ENCODE results near the gene TNP1.

DNA sequence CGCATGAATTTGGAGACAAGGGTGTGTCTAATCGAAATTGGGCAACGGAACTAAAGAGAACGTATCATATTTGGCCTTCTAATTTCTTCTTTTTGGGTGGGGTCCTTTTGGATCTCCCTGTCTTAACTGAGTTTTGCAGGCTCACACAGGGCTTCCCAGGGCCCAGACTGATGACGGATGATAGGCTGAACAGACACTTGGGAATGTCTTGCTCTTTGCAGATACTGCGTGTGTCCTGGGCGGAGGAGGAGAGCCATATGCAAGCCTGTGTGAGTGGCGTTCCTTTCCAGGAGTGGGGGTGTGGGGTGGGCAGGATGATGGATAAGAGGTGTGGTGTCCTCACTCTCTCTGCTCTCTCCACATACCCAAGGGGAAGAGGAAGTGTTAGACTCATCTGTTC is 40.1 kb downstream of the TNP1 start:
- TF ChIP-seq, protein P1, sequence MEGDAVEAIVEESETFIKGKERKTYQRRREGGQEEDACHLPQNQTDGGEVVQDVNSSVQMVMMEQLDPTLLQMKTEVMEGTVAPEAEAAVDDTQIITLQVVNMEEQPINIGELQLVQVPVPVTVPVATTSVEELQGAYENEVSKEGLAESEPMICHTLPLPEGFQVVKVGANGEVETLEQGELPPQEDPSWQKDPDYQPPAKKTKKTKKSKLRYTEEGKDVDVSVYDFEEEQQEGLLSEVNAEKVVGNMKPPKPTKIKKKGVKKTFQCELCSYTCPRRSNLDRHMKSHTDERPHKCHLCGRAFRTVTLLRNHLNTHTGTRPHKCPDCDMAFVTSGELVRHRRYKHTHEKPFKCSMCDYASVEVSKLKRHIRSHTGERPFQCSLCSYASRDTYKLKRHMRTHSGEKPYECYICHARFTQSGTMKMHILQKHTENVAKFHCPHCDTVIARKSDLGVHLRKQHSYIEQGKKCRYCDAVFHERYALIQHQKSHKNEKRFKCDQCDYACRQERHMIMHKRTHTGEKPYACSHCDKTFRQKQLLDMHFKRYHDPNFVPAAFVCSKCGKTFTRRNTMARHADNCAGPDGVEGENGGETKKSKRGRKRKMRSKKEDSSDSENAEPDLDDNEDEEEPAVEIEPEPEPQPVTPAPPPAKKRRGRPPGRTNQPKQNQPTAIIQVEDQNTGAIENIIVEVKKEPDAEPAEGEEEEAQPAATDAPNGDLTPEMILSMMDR (tag by site-specific recombination; IDR thresholded peaks at IDR 0.05) = no peak
- TF ChIP-seq ZEB2 (tag by site-specific recombination; IDR thresholded peaks at IDR 0.05) = no peak
- TF ChIP-seq YY1 (tag by site-specific recombination; IDR thresholded peaks at IDR 0.05) = no peak
- TF ChIP-seq ZNF670 (tag by site-specific recombination; IDR thresholded peaks at IDR 0.05; ENCODE audit: low read depth) = no peak
- TF ChIP-seq ZNF350 (tag by site-specific recombination; IDR thresholded peaks at IDR 0.05) = no peak

Measured in HEK293 (cell line).